ENCODE measurements around the gene GRK6. TPM values are rescaled to one million over a fixed set of nuclear protein-coding genes. Genes with fewer than 3 reads are reported as not detected.

GRK6 gene
- polyA plus RNA-seq, 1 experiment, result 37.7 TPM

DNA sequence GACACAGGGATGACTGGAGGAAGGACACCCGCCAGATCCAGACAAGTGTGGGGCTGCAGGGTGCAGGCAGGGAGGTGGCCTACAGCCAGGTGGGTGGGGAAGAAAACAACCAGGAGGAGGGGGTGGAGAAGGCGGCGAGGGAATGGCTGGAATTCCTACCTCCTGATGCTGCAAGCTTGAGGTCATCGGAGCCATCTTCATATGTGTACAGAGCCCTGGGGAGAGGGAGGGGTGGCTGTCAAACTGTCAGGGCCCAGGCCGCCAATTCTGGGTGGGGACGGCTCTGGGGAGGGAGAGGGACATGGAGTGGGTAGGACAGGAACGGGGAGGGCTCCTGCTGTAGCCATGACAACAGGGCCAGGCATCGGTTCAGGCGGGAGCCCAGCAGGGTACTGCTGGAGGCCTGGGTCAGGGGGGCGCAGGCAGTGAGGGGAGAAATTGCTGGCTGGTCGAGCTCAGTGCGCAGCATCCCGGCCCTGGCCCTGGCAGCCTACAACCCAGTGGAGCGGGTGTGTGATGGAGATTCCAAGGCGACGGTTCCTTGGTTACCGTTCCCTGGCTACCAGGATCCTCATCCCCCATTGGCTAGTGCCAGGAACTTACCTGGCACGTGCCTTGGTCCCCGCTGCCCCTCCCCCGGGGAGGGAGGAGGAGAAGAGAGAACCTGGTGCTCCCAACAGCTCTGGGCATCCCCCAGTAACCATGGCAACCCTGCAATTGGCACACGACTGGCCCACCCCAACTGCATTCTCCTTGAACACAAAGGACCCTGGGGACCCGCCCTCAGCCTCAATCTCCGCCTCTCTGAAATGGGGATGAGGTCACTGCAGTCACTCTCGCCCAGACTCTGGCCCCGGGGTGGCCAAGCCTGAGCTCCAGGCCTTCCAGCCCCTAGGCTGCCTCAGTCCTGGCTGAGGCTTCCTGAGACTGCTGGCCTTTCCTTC, 42.5 kb downstream of the GRK6 start:
- ChIA-PET CTCF (interaction anchor here (0.9 to 6.3 kb wide), 7 partner anchors 9 to 77 kb away, joined by 3 to 35 read pairs (median 4); no protein-coding TSS in a partner anchor), POLR2A (interaction anchor here (0.5 to 0.7 kb wide), 2 partner anchors 12 to 320 kb away, joined by 3 read pairs; no protein-coding TSS in a partner anchor)
- Histone ChIP-seq H3K4me3 (ENCODE audit: low read depth, low read length) (no peak overlapping the region), H3K36me3 (ENCODE audit: control insufficient read depth, insufficient read depth, low read length) (peaks cover 27% of the 10 kb centered on the region), H3K27me3 (ENCODE audit: control insufficient read depth, insufficient read depth, low read length) (no peaks in the 10 kb centered on the region)
- peak; percentile 51 for DNase-seq (ENCODE audit: low read depth)
- TF ChIP-seq, protein P1, sequence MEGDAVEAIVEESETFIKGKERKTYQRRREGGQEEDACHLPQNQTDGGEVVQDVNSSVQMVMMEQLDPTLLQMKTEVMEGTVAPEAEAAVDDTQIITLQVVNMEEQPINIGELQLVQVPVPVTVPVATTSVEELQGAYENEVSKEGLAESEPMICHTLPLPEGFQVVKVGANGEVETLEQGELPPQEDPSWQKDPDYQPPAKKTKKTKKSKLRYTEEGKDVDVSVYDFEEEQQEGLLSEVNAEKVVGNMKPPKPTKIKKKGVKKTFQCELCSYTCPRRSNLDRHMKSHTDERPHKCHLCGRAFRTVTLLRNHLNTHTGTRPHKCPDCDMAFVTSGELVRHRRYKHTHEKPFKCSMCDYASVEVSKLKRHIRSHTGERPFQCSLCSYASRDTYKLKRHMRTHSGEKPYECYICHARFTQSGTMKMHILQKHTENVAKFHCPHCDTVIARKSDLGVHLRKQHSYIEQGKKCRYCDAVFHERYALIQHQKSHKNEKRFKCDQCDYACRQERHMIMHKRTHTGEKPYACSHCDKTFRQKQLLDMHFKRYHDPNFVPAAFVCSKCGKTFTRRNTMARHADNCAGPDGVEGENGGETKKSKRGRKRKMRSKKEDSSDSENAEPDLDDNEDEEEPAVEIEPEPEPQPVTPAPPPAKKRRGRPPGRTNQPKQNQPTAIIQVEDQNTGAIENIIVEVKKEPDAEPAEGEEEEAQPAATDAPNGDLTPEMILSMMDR (IDR thresholded peaks at IDR 0.05; ENCODE audit: insufficient read depth, low read depth, low read length), result no peak

DNA sequence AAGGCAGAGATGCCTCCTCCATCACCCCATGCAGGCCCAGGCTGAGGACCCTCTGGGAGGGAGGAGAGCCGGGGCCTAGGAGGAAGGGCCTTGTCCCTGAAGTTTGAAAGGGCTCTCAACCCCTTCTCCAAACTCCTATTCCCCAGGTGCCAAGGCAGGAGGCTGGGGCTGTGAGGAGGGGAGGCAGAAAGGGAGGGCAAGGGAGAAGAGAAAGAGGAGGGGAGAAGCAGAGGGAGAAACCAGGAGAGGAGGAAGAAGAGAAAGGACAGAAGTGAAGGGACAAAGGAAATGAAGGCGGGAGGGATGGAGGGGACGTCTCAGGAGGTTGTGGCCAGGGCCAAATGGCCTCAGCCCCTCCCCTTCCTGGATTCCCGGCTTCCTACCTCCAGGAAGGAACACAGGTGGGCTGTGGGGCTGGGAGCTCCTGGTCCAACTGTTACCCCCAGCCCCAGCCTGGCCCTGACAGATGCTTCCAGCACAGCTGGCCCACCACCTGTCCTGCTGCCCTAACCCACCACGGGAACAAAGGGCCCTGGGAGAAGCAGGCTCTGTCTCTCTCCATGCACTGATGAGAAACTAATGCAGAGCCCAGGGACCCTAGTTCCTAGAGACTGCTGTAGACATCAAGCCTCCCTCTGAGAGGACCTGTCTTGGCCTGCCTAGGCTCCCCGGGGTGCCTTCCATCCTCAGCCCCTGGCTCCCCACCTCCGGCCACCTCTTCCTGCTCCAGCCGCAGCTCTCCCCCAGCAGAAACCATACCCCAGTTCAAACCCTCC, 43.5 kb downstream of the GRK6 start:
- ChIA-PET CTCF (interaction anchor here (1.0 to 6.3 kb wide), 6 partner anchors 12 to 32 kb away, joined by 3 to 35 read pairs (median 12); no protein-coding TSS in a partner anchor), POLR2A (interaction anchor here (0.7 kb wide), 1 partner anchor 321 kb away, joined by 3 read pairs; no protein-coding TSS in a partner anchor)
- H3K4me3 ChIP-seq (ENCODE audit: low read depth, low read length), result no peak overlapping the region

DNA sequence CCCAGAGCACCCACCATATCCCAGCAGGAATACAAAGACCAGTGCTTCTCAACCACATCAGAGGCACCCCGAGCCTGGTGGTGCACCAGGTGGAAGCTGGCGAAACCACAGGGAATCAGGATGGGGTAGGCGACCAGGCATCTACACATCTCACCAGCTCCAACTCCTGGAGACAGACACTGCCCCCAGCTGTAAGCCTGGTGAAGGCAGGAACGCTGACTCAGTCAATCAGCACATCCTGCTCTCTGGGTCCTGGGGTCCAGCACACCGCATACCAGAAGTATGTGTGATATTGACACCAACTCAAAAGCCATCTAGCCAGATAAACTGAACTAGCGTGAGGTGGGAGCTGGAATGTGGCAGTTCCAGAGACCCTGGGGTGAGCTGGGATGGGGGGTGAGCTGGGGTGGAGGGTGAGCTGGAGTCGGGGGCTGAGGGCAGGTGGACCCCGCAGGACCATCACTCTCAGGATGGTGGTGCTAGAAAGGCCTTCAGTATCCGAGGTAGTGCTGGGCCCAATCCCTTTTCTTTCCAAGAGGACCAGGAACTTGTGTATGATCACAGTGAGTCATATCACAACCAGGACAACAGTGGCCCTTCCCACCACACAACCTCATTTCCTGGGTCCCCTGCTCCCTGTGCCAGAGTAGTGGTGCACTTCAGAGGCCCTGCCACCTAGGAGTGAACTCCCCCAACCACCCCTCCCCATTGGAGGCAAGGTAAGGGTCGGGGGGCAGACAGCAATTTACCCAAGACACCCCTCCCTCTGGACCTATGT, 44.5 kb downstream of the GRK6 start:
- no peak for DNase-seq (ENCODE audit: low read depth)
- no peak overlapping the region for H3K4me3 ChIP-seq (ENCODE audit: low read depth, low read length)
- peaks cover 27% of the 10 kb centered on the region for H3K36me3 ChIP-seq (ENCODE audit: control insufficient read depth, insufficient read depth, low read length)
- TF ChIP-seq, protein P1 (IDR thresholded peaks at IDR 0.05; ENCODE audit: insufficient read depth, low read depth, low read length), result no peak
- no peaks in the 10 kb centered on the region for H3K27me3 ChIP-seq (ENCODE audit: control insufficient read depth, insufficient read depth, low read length)
- ChIA-PET CTCF (interaction anchor here (1.0 to 6.3 kb wide), 8 partner anchors 11 to 67 kb away, joined by 3 to 35 read pairs (median 12); no protein-coding TSS in a partner anchor), POLR2A (interaction anchor here (1.5 kb wide), 1 partner anchor 24 kb away, joined by 6 read pairs; no protein-coding TSS in a partner anchor)

More for the DNA sequence above, 43.5 kb downstream of the GRK6 start:
- no peak for DNase-seq (ENCODE audit: low read depth)
- TF ChIP-seq, protein P1 (IDR thresholded peaks at IDR 0.05; ENCODE audit: insufficient read depth, low read depth, low read length), result no peak
- H3K27me3 ChIP-seq (ENCODE audit: control insufficient read depth, insufficient read depth, low read length), result no peaks in the 10 kb centered on the region
- H3K36me3 ChIP-seq (ENCODE audit: control insufficient read depth, insufficient read depth, low read length), result peaks cover 27% of the 10 kb centered on the region

DNA sequence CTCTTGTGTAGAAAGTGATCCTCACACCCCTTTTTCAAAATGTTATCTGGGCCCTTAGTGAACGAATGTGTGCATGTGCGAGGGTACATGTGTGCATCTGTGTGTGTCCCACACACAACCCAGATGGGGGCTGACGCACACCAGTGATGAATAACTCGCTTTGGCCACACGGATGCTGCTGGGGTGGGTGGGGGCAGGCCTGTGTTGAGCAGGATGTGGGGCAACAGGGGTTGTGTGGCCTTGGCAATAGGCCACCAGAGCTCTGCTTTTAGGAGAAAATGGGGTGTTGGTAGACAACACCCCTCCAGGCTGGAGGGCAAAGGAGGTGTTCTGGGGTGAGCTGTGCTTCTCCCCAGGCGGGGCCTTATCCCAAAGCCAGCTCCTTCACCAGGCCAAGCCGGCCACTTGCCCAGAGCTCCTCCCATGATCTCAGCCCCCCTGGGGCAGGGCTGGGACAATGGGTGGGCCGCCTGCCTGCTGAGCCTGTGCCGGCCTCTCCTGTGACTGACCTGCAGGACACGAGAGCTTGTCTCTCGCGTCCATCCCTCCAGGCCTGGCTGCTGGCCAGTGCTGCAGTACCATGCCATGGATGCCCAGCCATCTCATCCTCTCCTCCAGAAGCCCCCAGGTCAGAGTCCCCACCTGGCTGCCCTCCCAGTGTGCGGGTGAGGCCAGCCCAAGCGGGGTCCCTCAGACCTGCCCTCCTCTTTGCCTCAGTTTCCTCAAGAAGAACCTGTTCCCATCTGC, 45.3 kb downstream of the GRK6 start:
- Histone ChIP-seq H3K4me3 (ENCODE audit: low read depth, low read length) (peak overlapping the region; percentile 54), H3K27me3 (ENCODE audit: control insufficient read depth, insufficient read depth, low read length) (no peaks in the 10 kb centered on the region), H3K36me3 (ENCODE audit: control insufficient read depth, insufficient read depth, low read length) (peaks cover 19% of the 10 kb centered on the region)
- ChIA-PET POLR2A (interaction anchor here (1.5 kb wide), 1 partner anchor 23 kb away, joined by 6 read pairs; no protein-coding TSS in a partner anchor), CTCF (interaction anchor here (0.7 to 6.3 kb wide), 8 partner anchors 12 to 82 kb away, joined by 3 to 35 read pairs (median 7); no protein-coding TSS in a partner anchor)
- TF ChIP-seq, protein P1 (IDR thresholded peaks at IDR 0.05; ENCODE audit: insufficient read depth, low read depth, low read length), result no peak
- no peak for DNase-seq (ENCODE audit: low read depth)

All from BJ (cell line).